Psoas muscle (tissue), 8 donors: ENCODE measurements around the gene MBP. TPM values are rescaled to one million over a fixed set of nuclear protein-coding genes. Genes with fewer than 3 reads are reported as not detected.
"Not testable (repeated sequence)": the region's sequence is repeated elsewhere in the genome, so short reads cannot be mapped to it uniquely, and the experiment has no call there.

Experiments
- ATAC-seq, 4 donors: fragments of 200-7000 bp; cut with Tn5 transposase; one replicate each; pipeline ENCODE4 v1.9.1; 2020; ENCODE audit warnings: moderate library complexity in 3 of 4, mild to moderate bottlenecking in 2 of 4
- DNase-seq, 2 donors: peaks; one replicate each; pipeline ENCODE4 v3.0.0-alpha.2; 2020
- H3K27ac ChIP-seq: fragments of 200-600 bp; one replicate; pipeline ENCODE4 v1.8.0; 2022
- H3K27me3 ChIP-seq, 3 donors: fragments of 200-600 bp in 1 of 3; one replicate each; pipeline versions ENCODE4 v1.6.1 to v1.8.0; 2013 to 2022; ENCODE audit warnings: low read length in 2 of 3, mild to moderate bottlenecking in 2 of 3, moderate library complexity in 1 of 3; ENCODE audit not compliant: insufficient read depth in 3 of 3
- H3K36me3 ChIP-seq, 2 donors: fragments of 200-600 bp in 1 of 2; one replicate each; pipeline versions ENCODE4 v1.6.1 to v1.8.0; 2013 to 2022; ENCODE audit warnings: low read depth in 1 of 2, mild to moderate bottlenecking in 1 of 2, moderate library complexity in 1 of 2; ENCODE audit not compliant: insufficient read depth in 1 of 2
- H3K4me1 ChIP-seq: fragments of 200-600 bp; one replicate; pipeline ENCODE4 v1.8.0; 2022
- H3K4me3 ChIP-seq: fragments of 200-600 bp; one replicate; pipeline ENCODE4 v1.8.0; 2022; ENCODE audit warnings: mild to moderate bottlenecking
- H3K9me3 ChIP-seq: fragments of 200-600 bp; one replicate; pipeline ENCODE4 v1.8.0; 2022
- WGBS, 3 donors: extraction: QIAGEN DNeasy Blood & Tissue Kit; methylation state at CpG; one replicate each; pipeline versions ENCODE4 v1.1.6 to v1.1.7; 2013; 5-methylcytosine and 5-hydroxymethylcytosine counted together
- intact Hi-C, 2 donors: fragments of 100-400 bp; cut with DNase I; formaldehyde crosslinking; loops; one replicate each; pipeline versions ENCODE4 v1.11.0 to v1.14.2; 2022
- polyA plus RNA-seq, 3 donors: library from polyadenylated mRNA; stranded (reverse); fragments of 200-250 nt; gene quantifications; one replicate each; pipeline ENCODE4 v1.2.3, GENCODE V29; 2013
- total RNA-seq, 4 donors: library from RNA; stranded (reverse); fragmentation: NEBNext Ultra II Directional in 2 of 4; extraction: Animal tissue kit (Norgen Biotek cat#: 25700) in 2 of 4; gene quantifications; one replicate each; pipeline versions ENCODE4 v1.2.1 to v1.2.4, GENCODE V29; 2021 to 2023
- TF ChIP-seq, protein P1 (sequence below): fragments of 200-600 bp; IDR thresholded peaks from one replicate; pipeline ENCODE4 v1.8.0; 2022; ENCODE audit warnings: antibody characterized with exemption
- donor health status: healthy with polysubstance abuse.
- donor health status: DM: no; HTN: no; CAD: no; lungs with moderate emphysema.
- donor health status: Bipolar disorder and iron deficiency.
- donor health status: healthy.
- donor health status: DM: yes; HTN: yes; CAD: no.
- donor health status: DM: no; HTN: no; CAD: no.
- donor health status: DM: no; HTN: no; CAD: no.
- donor health status: DM: yes; HTN: yes; CAD: no.

The MBP gene
- total and polyA plus RNA-seq, 7 donors, result 16.4 to 88.2 (median 51.6) TPM

- intact Hi-C loops, result no loop called here
Measured at GRCh38 chr18:77019641-77020040, 112.9 kb downstream of the MBP start.

GRCh38 chr18:77018650-77019049 lies 113.9 kb downstream of the MBP start:
- H3K4me3 ChIP-seq, DNase-seq, H3K27me3 ChIP-seq, ATAC-seq, intact Hi-C loops, H3K27ac ChIP-seq, H3K9me3 ChIP-seq, H3K36me3 ChIP-seq: not testable (repeated sequence)
- H3K4me1 ChIP-seq, result peaks cover 42% of the 10 kb centered on the region

More at GRCh38 chr18:77019641-77020040, 112.9 kb downstream of the MBP start:
- Histone ChIP-seq H3K27me3 (no peaks in the 10 kb centered on the region), H3K4me1 (peaks cover 35% of the 10 kb centered on the region), H3K27ac (no peak overlapping the region), H3K36me3 (peaks cover 0 to 9% of the 10 kb centered on the region in 2 donors), H3K9me3 (no peaks in the 10 kb centered on the region), H3K4me3 (no peak overlapping the region)
- 95 to 98% (median 96%) methylated on average over 9 of the region's 9 CpGs for WGBS, 3 donors
- TF ChIP-seq, protein P1, sequence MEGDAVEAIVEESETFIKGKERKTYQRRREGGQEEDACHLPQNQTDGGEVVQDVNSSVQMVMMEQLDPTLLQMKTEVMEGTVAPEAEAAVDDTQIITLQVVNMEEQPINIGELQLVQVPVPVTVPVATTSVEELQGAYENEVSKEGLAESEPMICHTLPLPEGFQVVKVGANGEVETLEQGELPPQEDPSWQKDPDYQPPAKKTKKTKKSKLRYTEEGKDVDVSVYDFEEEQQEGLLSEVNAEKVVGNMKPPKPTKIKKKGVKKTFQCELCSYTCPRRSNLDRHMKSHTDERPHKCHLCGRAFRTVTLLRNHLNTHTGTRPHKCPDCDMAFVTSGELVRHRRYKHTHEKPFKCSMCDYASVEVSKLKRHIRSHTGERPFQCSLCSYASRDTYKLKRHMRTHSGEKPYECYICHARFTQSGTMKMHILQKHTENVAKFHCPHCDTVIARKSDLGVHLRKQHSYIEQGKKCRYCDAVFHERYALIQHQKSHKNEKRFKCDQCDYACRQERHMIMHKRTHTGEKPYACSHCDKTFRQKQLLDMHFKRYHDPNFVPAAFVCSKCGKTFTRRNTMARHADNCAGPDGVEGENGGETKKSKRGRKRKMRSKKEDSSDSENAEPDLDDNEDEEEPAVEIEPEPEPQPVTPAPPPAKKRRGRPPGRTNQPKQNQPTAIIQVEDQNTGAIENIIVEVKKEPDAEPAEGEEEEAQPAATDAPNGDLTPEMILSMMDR, result no peak
- DNase-seq, result no peak
- no peak for ATAC-seq

GRCh38 chr18:77017355-77017754 lies 115.2 kb downstream of the MBP start:
- no peaks in the 10 kb centered on the region for H3K27me3 ChIP-seq
- no peaks in the 10 kb centered on the region for H3K9me3 ChIP-seq
- H3K4me3 ChIP-seq, result no peak overlapping the region
- intact Hi-C loops, result no loop called here
- 37 to 67% (median 51%) methylated on average over 6 of the region's 6 CpGs for WGBS, 3 donors
- no peak for ATAC-seq
- peaks cover 43% of the 10 kb centered on the region for H3K4me1 ChIP-seq
- H3K27ac ChIP-seq, result no peak overlapping the region
- TF ChIP-seq, protein P1, result no peak
- H3K36me3 ChIP-seq, result peaks cover 0 to 9% of the 10 kb centered on the region in 2 donors
- DNase-seq, result no peak

GRCh38 chr18:77016936-77017335 lies 115.6 kb downstream of the MBP start:
- Histone ChIP-seq H3K27ac (no peak overlapping the region), H3K4me3 (no peak overlapping the region), H3K36me3 (peaks cover 0 to 9% of the 10 kb centered on the region in 2 donors), H3K4me1 (peaks cover 39% of the 10 kb centered on the region), H3K9me3 (no peaks in the 10 kb centered on the region), H3K27me3 (no peaks in the 10 kb centered on the region)
- 76 to 81% (median 79%) methylated on average over 16 of the region's 16 CpGs for WGBS, 3 donors
- intact Hi-C loops, result no loop called here
- DNase-seq, result no peak
- no peak for ATAC-seq
- TF ChIP-seq, protein P1, result no peak

DNA sequence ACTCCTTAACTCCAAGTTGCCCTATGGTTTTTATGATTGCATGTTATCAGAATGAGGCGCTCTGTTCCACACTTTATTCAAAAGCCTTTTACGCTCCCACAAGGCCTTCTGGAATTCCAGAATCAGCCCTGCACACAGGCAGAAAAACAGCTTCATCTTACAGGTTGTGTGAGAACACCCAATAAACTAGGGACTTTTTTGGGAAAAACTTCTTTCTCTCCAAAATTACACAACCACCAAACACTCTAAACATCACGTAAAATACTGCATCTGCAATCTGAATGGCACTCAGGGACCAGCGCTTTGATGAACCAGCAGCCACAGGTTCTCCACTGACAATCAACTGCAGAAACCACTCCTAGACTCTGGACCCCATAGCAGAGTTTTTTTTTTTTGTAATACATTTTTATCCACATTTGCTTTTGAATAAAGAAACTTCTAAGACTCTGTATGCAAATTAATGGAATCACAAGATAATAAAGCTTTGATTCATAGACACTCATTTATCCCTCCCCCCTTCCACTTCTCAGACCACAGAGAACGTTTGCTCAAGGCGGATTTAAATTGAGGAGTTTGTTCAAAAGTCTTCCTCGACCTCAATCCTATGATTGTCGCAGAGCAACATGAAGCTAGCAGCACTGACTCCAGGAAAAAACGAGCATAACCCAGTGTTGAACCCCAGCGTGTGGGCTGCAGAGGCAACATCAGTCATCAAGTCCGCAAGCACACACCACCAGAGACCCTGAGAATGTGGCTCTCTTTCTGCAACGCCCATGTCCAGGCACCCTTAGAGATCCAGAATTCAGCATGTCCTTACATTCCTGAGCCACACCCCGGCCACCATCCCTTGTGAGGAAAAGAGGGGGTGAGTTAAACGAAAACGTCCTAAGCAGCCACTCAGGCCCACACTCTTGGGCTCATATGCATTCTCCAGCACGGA lies 116.5 kb downstream of the MBP start:
- DNase-seq (no peak), ATAC-seq (no peak)
- WGBS, 3 donors, result 84 to 87% (median 86%) methylated on average over 16 of the region's 16 CpGs
- Histone ChIP-seq H3K36me3 (peaks cover 0 to 9% of the 10 kb centered on the region in 2 donors), H3K27me3 (no peaks in the 10 kb centered on the region), H3K4me1 (peaks cover 39% of the 10 kb centered on the region), H3K4me3 (no peak overlapping the region), H3K9me3 (no peaks in the 10 kb centered on the region), H3K27ac (peak overlapping the region; percentile 25)
- intact Hi-C loops, result no loop called here
- TF ChIP-seq, protein P1, result no peak
